ENCODE measurements around the gene GTF2E1.

DNA sequence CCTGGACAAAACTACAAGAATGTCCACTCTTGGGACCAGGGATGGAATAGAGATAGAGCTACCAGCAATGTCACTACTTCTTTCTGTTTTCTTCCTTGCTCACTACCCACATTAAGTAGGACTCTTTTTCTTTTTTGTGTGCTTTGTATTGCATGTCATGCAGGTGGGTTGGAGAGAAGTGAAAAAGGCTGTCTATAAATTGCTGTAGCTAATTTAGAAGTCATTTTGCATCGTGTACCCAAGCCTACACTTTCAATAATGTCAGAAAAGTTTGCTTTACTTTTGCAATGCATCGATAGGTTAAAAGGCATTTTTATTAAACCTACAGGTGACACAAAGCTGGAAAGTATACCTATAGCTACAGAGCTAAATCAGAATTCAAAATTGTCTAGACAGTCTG lies 58.9 kb downstream of the GTF2E1 start:
- TF ChIP-seq, protein P1, sequence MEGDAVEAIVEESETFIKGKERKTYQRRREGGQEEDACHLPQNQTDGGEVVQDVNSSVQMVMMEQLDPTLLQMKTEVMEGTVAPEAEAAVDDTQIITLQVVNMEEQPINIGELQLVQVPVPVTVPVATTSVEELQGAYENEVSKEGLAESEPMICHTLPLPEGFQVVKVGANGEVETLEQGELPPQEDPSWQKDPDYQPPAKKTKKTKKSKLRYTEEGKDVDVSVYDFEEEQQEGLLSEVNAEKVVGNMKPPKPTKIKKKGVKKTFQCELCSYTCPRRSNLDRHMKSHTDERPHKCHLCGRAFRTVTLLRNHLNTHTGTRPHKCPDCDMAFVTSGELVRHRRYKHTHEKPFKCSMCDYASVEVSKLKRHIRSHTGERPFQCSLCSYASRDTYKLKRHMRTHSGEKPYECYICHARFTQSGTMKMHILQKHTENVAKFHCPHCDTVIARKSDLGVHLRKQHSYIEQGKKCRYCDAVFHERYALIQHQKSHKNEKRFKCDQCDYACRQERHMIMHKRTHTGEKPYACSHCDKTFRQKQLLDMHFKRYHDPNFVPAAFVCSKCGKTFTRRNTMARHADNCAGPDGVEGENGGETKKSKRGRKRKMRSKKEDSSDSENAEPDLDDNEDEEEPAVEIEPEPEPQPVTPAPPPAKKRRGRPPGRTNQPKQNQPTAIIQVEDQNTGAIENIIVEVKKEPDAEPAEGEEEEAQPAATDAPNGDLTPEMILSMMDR (IDR thresholded peaks at IDR 0.05): no peak
- TF ChIP-seq POLR2A (IDR thresholded peaks at IDR 0.05): no peak

Data from suprapubic skin (tissue), 3 donors.